Cardiac fibroblast (primary cell): ENCODE data around the gene NECAB2.
"Not testable (repeated sequence)": the region's sequence is repeated elsewhere in the genome, so short reads cannot be mapped to it uniquely, and the experiment has no call there.

Source experiments
- DNase-seq, 2 donors: peaks; one replicate each; pipeline versions ENCODE4 v3.0.0 to v3.0.0-alpha.2; 2010; ENCODE audit warnings: low read depth in 2 of 2
- H3K4me3 ChIP-seq, 2 donors: replicated peaks in 1 of 2; 1 replicate in 1 of 2; 2 replicates in 1 of 2; pipeline ENCODE4 v1.5.1; 2011; ENCODE audit warnings: low read depth in 2 of 2, low read length in 2 of 2, mild to moderate bottlenecking in 2 of 2, moderate library complexity in 1 of 2
- CTCF ChIP-seq: IDR thresholded peaks from one replicate; pipeline ENCODE4 v1.5.1; 2011; ENCODE audit warnings: low read depth, mild to moderate bottlenecking, low read length, inconsistent platforms

The NECAB2 gene

GRCh38 chr16:83948914-83949723, 18.9 kb upstream of the NECAB2 start:
- no peak overlapping the region for H3K4me3 ChIP-seq
- no peak for DNase-seq
- no peak for TF ChIP-seq CTCF

GRCh38 chr16:83949724-83950001, 18.4 kb upstream of the NECAB2 start:
- DNase-seq = no peak
- no peak overlapping the region for H3K4me3 ChIP-seq
- no peak for TF ChIP-seq CTCF

- H3K4me3 ChIP-seq, DNase-seq: not testable (repeated sequence)
Measured at GRCh38 chr16:83950862-83951399, 17.1 kb upstream of the NECAB2 start.

- TF ChIP-seq CTCF = no peak
- no peak overlapping the region for H3K4me3 ChIP-seq
- DNase-seq = no peak
Measured at GRCh38 chr16:83951544-83951943, 16.5 kb upstream of the NECAB2 start.

GRCh38 chr16:83952587-83952939, 15.5 kb upstream of the NECAB2 start:
- no peak for DNase-seq
- peak overlapping the region in 1 of 2 donors; percentile 68 for H3K4me3 ChIP-seq
- no peak for TF ChIP-seq CTCF

- peak; percentile 96 to 97 for DNase-seq
- no peak for TF ChIP-seq CTCF
- peak within 1 kb of the TSS; percentile 64 to 68 for H3K4me3 ChIP-seq
Measured at GRCh38 chr16:83952940-83953795, 14.9 kb upstream of the NECAB2 start, which contains the start of gene OSGIN1. Gene OSGIN1, plus strand, starts transcription at chr16:83953240. Its CDS starts 4,432 bp downstream, at chr16:83957672.
